H1 (cell line): ENCODE data around the gene SHROOM3. TPM values are rescaled to one million over a fixed set of nuclear protein-coding genes. Genes with fewer than 3 reads are reported as not detected.

ENCODE experiments used
- BCL11A ChIP-seq, 2 experiments: IDR thresholded peaks; one replicate each; pipeline ENCODE4 v1.6.1; 2011; ENCODE audit warnings: low read depth in 2 of 2, low read length in 2 of 2, mild to moderate bottlenecking in 2 of 2
- CEBPB ChIP-seq: IDR thresholded peaks from 2 replicates; pipeline ENCODE4 v1.6.1; 2012; ENCODE audit warnings: low read depth, low read length
- HDAC6 ChIP-seq: IDR thresholded peaks from one replicate; pipeline ENCODE4 v1.7.1; 2012; ENCODE audit warnings: low read depth, mild to moderate bottlenecking, inconsistent platforms, low read length, moderate library complexity
- RXRA ChIP-seq: IDR thresholded peaks from 2 replicates; pipeline ENCODE4 v1.6.1; 2011; ENCODE audit warnings: low read depth, mild to moderate bottlenecking, low read length, moderate library complexity; ENCODE audit not compliant: insufficient read depth
- SIN3A ChIP-seq, 2 experiments: IDR thresholded peaks in 1 of 2; conservative IDR thresholded peaks in 1 of 2; 2 replicates each; pipeline ENCODE4 v1.6.1; 2011 to 2012; ENCODE audit warnings: low read length in 2 of 2, improper control_type of control experiment in 1 of 2, low read depth in 1 of 2, mild to moderate bottlenecking in 1 of 2
- SIRT6 ChIP-seq: IDR thresholded peaks from one replicate; pipeline ENCODE4 v1.7.1; 2012; ENCODE audit warnings: low read length, inconsistent platforms
- TAF7 ChIP-seq: optimal IDR thresholded peaks from 2 replicates; pipeline ENCODE3; 2011; ENCODE audit warnings: low read depth, mild to moderate bottlenecking, inconsistent platforms, low read length, moderate library complexity, borderline replicate concordance
- USF2 ChIP-seq: IDR thresholded peaks from 2 replicates; pipeline ENCODE4 v1.6.1; 2011; ENCODE audit warnings: low read length, improper control_type of control experiment
- polyA plus RNA-seq, 7 experiments: library from polyadenylated mRNA; depleted of rRNA in 3 of 7; stranded (reverse) in 5 of 7; unstranded in 2 of 7; fragments of >200 nt in 5 of 7; fragments of 200-250 nt in 2 of 7; gene quantifications; 1 replicate in 5 of 7; 2 replicates in 1 of 7; 4 replicates in 1 of 7; pipeline versions ENCODE4 v1.2.1 to v1.2.3, GENCODE V29; 2011 to 2013; ENCODE audit warnings: missing spikeins in 2 of 7, mixed read lengths in 2 of 7
- total RNA-seq: library from RNA; stranded (reverse); fragmentation: NEBNext Ultra II Directional; extraction: Animal tissue kit (Norgen Biotek cat#: 25700); gene quantifications from 2 replicates; pipeline ENCODE4 v1.2.1, GENCODE V29; 2021

SHROOM3 gene
- total and polyA plus RNA-seq, 2 of the 8 experiments (the other 6 are each of a cell fraction or from before 2014, with no cell fraction given), result 15.8 to 34.0 TPM

- TF ChIP-seq SIRT6, result no peak
- TF ChIP-seq SIN3A (conservative IDR thresholded peaks at IDR 0.05 in 1 of 2, IDR thresholded peaks at IDR 0.05 in 1 of 2; ENCODE audit: low read depth in 1 of 2, low read length in 2 of 2), result no peak
- no peak for TF ChIP-seq USF2
- no peak for TF ChIP-seq TAF7
- TF ChIP-seq HDAC6, result no peak
- no peak for TF ChIP-seq CEBPB
- TF ChIP-seq RXRA, result no peak
- no peak for TF ChIP-seq BCL11A (IDR thresholded peaks at IDR 0.05; ENCODE audit: low read depth in 2 of 2, low read length in 2 of 2)
Measured at GRCh38 chr4:76489686-76490161, 54.7 kb downstream of the SHROOM3 start (continued).
